ENCODE data around the gene APOL3. TPM values are rescaled to one million over a fixed set of nuclear protein-coding genes. Genes with fewer than 3 reads are reported as not detected.

The APOL3 gene
- total RNA-seq, 1 donor from 2014 or later, result 58.2 TPM

GRCh38 chr22:36182056-36182455 is 21.5 kb upstream of the APOL3 start:
- H3K9me3 ChIP-seq, result no peaks in the 10 kb centered on the region
- no peak for ATAC-seq
- intact Hi-C loops (cut with DNase I), result loop anchor here (5.0 kb wide), 1 partner anchor 40 kb away; no protein-coding TSS in a partner anchor
- no peaks in the 10 kb centered on the region for H3K4me1 ChIP-seq
- H3K27me3 ChIP-seq, result no peaks in the 10 kb centered on the region
- H3K27ac ChIP-seq, result no peak overlapping the region
- no peaks in the 10 kb centered on the region for H3K36me3 ChIP-seq
- H3K4me3 ChIP-seq, result no peak overlapping the region
- DNase-seq, result no peak
- no peak for TF ChIP-seq CTCF (IDR thresholded peaks at IDR 0.05)

DNA sequence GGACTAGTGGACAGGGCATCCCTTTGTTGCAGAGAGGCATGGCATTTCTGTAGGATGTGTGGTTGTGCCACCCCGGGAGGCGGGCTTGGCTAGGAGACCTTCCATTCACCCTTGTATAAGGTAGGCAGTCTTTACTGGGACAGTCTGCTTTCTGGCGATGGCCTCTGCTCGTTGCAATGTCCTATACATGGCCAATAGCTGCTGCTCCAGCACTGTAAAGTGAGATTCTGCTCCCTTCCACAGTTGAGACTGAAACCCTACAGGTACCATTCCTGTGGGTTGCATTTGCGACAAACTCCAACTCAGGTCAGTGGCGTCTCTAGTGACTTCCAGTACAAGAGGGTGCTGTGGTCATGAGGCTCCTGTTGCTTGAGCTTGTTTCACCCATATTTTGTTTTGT is 20.4 kb upstream of the APOL3 start:
- no peaks in the 10 kb centered on the region for H3K27me3 ChIP-seq
- intact Hi-C loops (cut with DNase I), result loop anchor here (5.0 kb wide), 1 partner anchor 39 kb away; no protein-coding TSS in a partner anchor
- DNase-seq (no peak), ATAC-seq (no peak)
- no peaks in the 10 kb centered on the region for H3K36me3 ChIP-seq
- H3K9me3 ChIP-seq, result no peaks in the 10 kb centered on the region
- no peak overlapping the region for H3K27ac ChIP-seq
- H3K4me3 ChIP-seq, result no peak overlapping the region
- H3K4me1 ChIP-seq, result no peaks in the 10 kb centered on the region
- TF ChIP-seq CTCF (IDR thresholded peaks at IDR 0.05), result no peak

DNA sequence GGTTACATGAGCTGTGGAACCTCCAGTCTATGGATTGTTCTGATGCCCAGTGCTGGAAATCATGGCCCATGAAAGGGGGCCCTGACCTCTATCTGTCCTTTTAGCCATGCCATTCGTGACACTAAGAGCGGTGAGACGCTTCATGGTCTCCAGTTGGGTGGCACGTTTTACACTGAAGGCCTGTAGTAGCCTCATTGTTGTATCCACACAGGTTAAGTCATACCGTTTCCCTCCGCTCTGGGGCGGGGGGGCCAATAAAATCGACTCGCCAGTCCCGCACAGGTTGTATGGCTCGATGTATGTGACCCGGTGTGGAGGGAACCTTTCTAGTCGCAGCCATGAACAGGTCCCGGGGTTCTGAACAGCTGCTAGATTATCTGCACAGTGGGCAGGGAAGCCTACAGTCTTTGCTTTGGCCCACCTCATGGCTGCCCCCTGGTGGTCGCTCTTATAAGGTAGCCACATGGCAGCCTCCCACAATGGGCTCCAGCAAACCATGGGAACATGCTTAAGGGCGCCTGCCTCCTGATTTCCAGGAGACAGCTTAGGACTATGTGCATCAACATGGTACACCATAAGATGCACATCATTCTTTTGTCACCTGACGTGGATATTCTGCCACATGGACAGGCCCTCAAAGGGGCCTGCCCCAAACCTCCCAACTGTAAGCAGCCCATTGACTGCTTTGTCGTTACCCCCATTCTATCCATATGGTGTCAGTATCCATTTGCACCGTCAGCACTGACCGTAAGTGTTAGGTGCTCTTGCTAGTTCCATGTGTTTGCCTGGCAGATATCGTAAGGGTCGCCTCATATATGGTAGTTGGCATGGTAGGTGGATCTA is 19.7 kb upstream of the APOL3 start:
- ATAC-seq (peak; percentile 98), DNase-seq (peak; percentile 91)
- no peaks in the 10 kb centered on the region for H3K9me3 ChIP-seq
- no peak overlapping the region for H3K4me3 ChIP-seq
- intact Hi-C loops (cut with DNase I), result loop anchor here (5.0 kb wide), 1 partner anchor 38 kb away; no protein-coding TSS in a partner anchor
- H3K36me3 ChIP-seq, result no peaks in the 10 kb centered on the region
- no peaks in the 10 kb centered on the region for H3K27me3 ChIP-seq
- peak; percentile 94 for TF ChIP-seq CTCF (IDR thresholded peaks at IDR 0.05)
- H3K4me1 ChIP-seq, result no peaks in the 10 kb centered on the region
- no peak overlapping the region for H3K27ac ChIP-seq

DNA sequence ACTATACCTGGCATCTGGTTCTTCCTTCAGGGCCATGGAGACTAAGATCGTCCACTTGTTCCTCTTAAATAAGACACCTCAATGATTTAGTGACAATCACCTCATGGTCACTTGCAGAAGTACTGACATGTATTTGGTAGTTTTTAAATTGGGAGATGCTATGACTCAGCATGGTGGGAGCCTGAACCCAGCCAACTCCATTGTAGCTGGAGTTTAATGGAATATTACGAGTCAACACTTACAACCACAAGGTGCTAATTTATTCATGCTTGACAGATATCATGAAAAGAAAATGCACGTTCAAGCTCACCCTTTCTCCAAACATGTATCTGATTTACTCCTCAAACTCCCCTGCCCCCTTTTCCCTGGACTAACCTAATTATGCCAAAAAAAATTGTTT is 16.6 kb upstream of the APOL3 start:
- DNase-seq, result no peak
- no peaks in the 10 kb centered on the region for H3K36me3 ChIP-seq
- H3K27ac ChIP-seq, result no peak overlapping the region
- no peak overlapping the region for H3K4me3 ChIP-seq
- intact Hi-C loops (cut with DNase I), result no loop called here
- no peak for TF ChIP-seq CTCF (IDR thresholded peaks at IDR 0.05)
- no peaks in the 10 kb centered on the region for H3K9me3 ChIP-seq
- ATAC-seq, result no peak
- no peaks in the 10 kb centered on the region for H3K4me1 ChIP-seq
- H3K27me3 ChIP-seq, result no peaks in the 10 kb centered on the region

DNA sequence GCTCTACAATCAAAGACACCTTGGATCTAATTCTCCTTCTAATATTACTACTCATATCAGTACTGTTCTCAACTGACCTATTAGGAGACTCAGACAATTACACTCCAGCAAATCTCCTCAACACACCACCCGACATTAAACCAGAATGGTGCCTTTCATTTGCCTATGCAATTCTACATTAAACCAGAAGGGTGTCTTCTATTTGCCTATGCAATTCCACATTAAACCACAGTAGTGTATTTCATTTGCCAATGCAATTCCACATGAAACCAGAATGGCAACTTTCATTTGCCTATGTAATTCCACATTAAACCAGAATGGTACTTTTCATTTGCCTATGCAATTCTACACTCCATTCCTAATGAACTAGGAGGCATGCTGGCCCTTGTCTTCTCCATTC is 15.3 kb upstream of the APOL3 start:
- H3K4me1 ChIP-seq, result no peaks in the 10 kb centered on the region
- H3K27me3 ChIP-seq, result no peaks in the 10 kb centered on the region
- H3K36me3 ChIP-seq, result no peaks in the 10 kb centered on the region
- no peaks in the 10 kb centered on the region for H3K9me3 ChIP-seq
- DNase-seq (no peak), ATAC-seq (no peak)
- TF ChIP-seq CTCF (IDR thresholded peaks at IDR 0.05), result no peak
- no peak overlapping the region for H3K27ac ChIP-seq
- intact Hi-C loops (cut with DNase I), result no loop called here
- no peak overlapping the region for H3K4me3 ChIP-seq
